GF-D8 (cell line): ENCODE measurements around the gene RAI1.

Experiments used
- DNase-seq: peaks from one replicate; lab custom pipeline; 2025; lab: John Stamatoyannopoulos, UW

RAI1 gene

GRCh38 chr17:17767887-17768418 is 86.7 kb downstream of the RAI1 start:
- DNase-seq: no peak

GRCh38 chr17:17768424-17769088 is 87.3 kb downstream of the RAI1 start:
- DNase-seq: no peak

GRCh38 chr17:17769869-17770631 is 88.8 kb downstream of the RAI1 start:
- no peak for DNase-seq

GRCh38 chr17:17770632-17771044 is 89.4 kb downstream of the RAI1 start:
- no peak for DNase-seq

GRCh38 chr17:17771498-17772201 is 90.4 kb downstream of the RAI1 start:
- DNase-seq: no peak

GRCh38 chr17:17772231-17772630 is 91.0 kb downstream of the RAI1 start:
- DNase-seq: no peak

- DNase-seq: no peak
Measured at GRCh38 chr17:17774009-17774881, 93.0 kb downstream of the RAI1 start.

GRCh38 chr17:17776889-17777288 is 95.6 kb downstream of the RAI1 start:
- DNase-seq: no peak

GRCh38 chr17:17778308-17779014 is 97.2 kb downstream of the RAI1 start:
- DNase-seq: no peak

- DNase-seq: no peak
Measured at GRCh38 chr17:17779015-17779611, 97.9 kb downstream of the RAI1 start.

- no peak for DNase-seq
Measured at GRCh38 chr17:17780922-17781590, 99.8 kb downstream of the RAI1 start.

- no peak for DNase-seq
Measured at GRCh38 chr17:17781591-17782496, 100.6 kb downstream of the RAI1 start.

- DNase-seq: no peak
Measured at GRCh38 chr17:17782523-17783115, 101.4 kb downstream of the RAI1 start.

GRCh38 chr17:17783116-17783824 is 102.0 kb downstream of the RAI1 start:
- DNase-seq: no peak

- no peak for DNase-seq
Measured at GRCh38 chr17:17783825-17784656, 102.8 kb downstream of the RAI1 start.

- no peak for DNase-seq
Measured at GRCh38 chr17:17784657-17785267, 103.5 kb downstream of the RAI1 start.

GRCh38 chr17:17785407-17785806 is 104.1 kb downstream of the RAI1 start:
- DNase-seq: no peak
